NCI-H345 (cell line): ENCODE data around the gene CA5A.
A peak's percentile ranks its signal among the peaks of the same experiment; 100 is the strongest.
"Not testable (repeated sequence)": the region's sequence is repeated elsewhere in the genome, so short reads cannot be mapped to it uniquely, and the experiment has no call there.

Source experiments
- DNase-seq: peaks from one replicate; lab custom pipeline; 2025; lab: John Stamatoyannopoulos, UW

Gene CA5A

DNA sequence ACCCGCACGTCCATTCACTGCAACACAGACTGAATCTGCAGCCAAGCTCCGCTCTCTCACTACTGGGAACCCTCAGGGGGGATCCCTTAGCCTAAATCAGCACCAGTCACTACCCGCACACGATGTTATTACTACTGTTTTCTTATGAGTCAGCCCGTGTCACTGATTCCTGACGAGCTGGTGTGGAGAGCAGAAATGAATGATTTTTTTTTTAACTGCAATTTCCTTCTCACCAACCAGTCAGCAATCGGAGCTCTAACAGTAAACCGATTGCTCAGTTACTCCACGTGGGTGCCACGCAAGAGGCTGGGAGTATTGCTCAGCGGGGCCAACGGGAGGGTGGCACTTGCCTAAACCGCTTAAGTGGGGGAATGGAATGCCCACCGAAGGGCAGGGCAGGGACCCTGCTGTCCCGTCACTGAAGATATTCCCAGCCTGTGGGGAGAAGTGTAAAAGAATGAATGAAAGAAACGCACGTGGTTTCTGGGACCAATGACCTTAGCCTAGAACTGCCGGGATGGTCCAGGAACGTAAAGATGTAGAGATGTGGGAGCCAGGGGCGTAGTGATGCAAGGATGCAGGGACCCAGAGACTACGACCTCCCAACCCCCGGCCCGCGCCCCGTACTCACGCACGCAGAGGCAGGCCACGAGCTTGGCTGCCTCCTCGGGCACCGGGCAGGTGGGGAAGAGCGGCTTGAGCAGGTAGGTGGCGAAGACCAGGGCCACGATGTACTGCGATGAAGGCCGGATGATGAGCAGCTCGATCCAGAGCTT, 67.9 kb downstream of the CA5A start:
- DNase-seq: peak; percentile 10

DNA sequence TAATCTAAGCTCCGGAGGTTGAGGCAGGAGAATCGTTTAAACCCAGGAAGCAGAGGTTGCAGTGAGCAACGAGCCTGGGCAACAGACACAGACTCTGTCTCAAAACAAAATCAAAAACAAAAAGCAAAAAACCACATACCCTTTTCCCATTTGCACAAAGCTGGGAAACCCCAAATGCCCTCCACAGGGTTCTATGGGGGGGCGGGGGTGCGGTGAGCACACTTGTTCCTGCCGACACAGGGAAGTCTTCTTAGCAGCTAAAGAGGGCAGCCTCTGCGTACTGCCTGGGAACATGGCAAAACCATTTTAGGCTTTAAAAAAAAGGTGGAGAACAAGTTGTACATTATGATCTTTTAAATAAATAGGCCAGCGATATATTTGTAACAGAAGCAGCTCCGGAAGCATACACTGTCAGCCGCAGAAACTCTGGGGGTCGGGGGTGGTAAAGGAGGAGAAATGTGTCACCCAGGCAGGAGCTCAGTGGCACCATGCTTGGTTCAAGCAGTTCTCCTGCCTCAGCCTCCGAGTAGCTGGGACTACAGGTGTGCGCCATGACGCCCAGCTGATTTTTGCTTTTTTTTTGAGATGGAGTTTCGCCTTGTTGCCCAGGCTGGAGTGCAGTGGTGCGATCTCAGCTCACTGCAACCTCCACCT, 70.3 kb downstream of the CA5A start:
- not testable (repeated sequence) for DNase-seq

DNA sequence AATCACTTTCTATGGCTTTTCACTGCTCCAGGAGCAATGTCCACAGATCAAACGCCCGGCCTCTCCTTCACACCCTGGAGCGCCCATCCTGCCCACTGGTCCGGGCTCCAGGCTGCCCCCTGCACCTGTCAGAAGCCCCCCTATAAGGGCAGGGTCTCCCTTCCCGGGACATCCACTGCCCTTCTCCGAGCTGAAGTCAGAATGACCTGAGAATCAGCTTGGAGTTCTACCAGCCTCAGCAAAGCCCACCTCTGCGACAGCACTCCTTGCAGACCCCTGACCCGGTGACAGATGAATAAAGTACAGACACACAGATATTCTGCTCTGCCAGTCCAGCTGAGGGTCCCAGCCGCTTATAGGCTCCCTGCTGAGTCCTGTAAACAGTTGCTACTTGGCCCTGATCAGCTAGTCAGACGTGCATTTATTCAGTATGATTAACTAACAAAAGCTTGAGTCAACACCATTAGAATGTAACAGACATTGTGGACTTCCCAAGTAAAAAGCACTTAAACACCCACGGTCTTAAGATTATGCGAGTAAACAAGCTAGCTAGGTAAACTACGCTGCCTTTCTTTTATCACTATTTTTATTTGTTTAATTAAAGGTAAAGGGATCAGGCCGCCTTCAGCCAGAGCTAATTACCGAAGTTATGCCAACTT, 71.9 kb downstream of the CA5A start:
- no peak for DNase-seq

DNA sequence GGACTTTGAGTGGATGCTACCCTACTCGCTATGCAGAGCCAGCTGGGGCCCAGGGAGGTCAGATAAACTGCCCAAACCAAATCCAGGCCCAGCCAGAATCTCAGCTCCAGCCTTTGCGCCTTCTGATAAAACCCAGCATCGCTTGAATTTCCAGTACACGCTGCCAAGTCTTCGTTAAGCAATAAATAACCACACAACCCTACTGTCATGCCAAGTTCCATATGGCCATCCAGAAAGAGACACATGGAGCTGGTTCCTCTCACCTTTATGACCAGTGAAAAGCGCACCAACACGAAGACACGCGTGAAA, 73.0 kb downstream of the CA5A start:
- not testable (repeated sequence) for DNase-seq

DNA sequence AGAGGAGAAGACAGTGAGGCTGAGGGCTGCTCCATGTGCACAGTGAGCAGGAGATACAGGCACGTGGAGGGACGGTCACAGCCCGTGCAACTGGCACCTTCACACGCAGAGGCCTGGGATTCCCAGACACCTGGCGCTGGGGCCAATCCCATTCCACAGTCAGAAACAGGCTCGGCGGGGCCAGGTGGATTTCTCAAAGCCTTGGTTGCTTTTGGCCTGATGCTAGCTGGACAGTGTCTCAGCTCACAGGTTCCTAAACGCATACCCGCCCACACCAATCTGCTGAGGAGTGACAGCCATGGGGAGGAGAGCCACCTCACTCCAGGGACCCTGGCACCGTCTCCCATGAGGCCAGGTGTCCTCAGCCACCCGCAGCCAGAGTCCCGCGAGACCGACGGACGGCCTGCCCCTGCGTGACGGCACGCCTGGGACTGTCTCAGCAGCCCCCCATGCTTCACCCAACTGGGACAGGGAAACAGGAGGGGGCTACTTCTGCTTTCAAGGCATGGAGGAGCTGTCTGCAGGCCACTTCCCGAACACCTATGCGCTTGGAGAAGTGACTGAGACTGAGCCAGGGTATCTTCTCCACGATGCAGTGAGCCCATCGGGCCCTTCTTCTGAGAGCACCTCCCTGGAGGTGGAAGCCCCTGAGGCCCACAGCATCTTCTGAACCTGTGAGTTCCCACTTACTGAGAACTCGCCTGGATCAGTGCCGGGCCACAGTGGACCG, 73.6 kb downstream of the CA5A start:
- DNase-seq: not testable (repeated sequence)

DNA sequence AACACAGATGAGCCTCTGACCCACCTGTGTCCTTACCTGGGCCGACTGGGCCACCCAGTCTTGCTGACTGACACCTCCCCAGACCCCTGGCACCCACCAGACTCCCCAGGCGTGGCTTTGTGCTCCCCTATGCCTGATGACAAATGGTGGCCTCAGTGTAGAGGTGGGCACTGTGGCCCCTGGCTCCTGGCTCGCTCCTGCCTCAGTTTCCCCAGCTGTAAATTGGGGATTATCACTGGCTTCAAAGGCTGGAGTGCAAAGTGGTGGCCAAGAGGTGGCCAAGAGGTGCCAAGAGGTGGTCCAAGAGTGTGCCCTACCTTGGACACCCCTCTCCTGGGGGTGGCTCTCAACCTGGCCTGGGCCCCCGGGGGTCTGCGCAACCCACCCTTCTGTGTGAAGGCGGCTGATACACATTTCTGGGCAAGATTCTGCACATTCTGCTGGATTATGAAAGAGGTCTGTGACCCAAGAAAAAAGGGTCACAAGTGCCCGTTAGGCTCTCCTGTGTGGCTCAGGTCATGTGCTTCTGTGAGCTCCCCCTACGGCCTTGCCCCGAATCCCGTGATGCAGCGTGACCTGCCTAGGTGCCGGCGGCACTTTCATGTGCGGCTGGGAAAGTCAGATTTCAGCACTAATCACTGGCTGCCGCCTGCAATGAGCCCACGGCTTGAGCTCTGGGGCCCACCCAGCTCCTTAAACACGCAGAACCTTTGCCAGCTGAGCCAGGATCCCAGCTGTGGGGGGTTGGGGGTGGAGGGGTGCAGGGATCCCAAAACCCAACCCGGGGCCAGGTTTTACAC, 74.8 kb downstream of the CA5A start:
- DNase-seq: not testable (repeated sequence)

DNA sequence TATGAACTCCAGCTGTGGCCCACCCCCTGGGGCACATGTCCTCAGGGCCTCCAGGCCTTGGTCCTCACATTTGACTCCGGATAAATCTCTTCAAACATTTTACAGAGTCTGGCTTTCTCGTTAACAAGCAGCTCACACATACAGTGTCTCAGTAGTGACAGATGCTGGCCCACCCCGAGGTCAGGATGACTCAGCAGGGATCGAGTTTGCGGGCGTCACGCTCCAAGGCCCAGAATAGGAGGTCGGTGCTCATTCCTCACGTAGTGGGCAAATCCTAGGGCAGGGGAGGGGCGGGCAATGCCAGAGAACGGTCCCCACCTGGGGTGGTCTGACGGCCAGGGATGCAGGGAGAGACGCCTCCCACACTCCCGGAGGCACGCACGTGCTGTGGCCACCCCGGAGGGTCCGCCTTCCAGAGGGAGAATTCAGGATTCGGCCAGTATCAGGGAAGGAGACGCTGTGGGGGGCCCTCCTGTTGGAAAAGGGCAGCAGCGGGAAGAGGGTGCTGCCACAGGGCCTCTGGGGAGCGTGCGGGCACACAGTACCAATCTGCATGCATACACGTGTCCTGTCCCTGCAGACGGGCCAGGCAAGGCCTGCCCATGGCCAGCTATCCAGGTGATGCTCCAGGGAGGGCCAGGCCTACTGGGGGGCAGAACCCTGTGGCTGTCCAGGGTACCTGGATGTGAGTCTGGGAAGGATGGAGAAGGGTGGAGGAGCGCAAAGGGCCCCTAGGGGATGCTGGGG, 75.6 kb downstream of the CA5A start:
- no peak for DNase-seq

DNA sequence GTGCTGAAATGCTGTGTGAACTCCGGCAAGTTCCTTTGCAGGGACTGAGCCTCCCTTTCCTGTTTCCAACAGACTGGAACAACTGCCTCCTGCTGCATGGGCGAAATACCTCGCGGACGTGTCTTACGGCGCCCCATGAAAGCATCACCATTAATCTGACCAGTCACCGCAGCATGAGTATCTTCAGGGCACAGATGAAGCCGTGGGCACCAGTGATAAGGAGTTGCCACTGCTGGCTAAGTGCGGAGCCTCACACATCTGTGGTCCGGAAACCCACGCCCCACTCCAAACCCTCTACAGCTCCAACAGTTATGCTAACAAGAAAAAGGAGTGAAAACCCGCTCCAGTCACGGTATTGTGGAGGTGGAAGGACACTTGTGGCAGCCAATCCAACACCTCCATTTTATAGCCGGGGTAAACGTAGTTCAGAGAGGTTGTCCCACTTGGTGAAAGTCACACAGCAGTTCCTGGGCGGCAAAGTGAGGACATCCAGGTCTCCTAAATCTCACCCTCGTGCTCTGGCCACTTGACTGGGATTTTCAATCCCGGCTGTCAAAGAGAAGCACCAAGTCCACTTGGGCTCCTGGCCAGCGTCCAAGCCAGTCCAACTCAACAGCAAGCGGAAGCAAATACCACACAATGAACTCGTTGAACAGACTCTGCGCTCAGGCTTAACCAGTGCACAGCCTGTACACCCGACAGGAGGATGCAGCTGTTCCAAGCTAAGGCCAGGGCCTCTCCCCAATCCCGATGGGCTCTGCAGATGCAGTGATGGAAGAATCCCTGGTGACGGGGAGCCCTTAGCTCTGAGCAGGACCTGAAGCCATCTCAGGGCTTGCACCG, 78.0 kb downstream of the CA5A start:
- not testable (repeated sequence) for DNase-seq

DNA sequence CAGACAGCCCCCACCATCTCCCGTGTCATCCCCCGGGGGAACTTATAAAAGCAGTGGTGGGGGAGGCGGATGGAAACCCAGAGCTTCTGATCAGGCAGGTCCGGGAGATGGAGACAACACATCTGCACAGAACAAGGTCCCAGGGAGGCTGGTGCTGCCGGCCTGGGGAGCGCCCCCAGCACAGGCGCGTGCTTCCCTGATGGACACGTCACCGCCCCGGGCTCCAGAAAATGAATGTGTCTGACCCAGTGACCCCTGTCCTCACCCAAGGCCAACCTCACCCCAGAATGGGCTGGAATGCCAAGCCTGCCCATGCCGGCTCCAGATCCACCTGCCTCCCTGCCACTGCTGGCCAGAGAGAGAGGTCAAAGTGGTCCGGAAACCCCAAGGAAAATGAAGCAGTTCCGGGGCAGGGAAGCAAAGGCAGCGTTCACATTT, 79.5 kb downstream of the CA5A start:
- no peak for DNase-seq

DNA sequence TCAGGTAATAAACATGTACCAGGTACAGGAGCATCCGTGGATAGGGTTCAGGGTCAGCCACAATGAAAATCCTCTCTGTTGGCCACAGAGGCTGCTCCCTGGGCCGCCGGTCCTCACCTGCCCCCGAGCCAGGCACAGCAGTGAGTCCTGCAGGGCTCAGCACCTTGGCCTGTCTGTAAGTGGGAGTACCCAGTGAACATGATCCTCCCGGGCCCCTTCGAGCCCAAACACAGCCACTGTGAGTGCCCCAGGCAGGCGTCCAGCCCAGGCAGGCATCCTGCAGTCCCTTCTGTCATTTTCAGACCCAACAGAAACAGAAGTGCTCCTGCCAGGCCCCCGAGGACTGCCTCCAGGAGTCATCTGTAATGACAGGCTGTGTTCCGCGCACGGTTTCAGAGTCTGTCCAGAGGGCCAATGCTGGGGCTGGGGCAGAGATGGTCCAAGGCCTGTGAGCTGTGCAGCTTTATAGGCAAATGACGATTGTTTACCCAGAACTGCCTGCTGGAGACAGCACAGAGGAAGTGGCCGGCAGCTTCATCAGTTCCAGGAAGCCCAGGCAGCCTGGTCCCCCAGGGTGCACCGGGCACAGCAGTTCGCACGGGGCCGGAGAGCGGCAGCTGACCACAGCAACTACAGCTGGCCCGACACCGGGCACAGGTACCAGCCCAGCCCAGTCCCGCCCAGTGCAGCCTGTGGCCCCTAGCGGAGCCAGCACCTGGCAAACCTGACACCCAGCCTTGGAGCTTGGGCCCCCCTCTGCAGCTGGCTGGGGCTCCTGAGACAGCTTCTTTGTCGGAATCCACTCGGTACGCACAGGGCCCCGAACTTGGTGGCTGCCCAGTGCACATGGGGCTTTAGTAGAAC, 80.2 kb downstream of the CA5A start:
- no peak for DNase-seq

DNA sequence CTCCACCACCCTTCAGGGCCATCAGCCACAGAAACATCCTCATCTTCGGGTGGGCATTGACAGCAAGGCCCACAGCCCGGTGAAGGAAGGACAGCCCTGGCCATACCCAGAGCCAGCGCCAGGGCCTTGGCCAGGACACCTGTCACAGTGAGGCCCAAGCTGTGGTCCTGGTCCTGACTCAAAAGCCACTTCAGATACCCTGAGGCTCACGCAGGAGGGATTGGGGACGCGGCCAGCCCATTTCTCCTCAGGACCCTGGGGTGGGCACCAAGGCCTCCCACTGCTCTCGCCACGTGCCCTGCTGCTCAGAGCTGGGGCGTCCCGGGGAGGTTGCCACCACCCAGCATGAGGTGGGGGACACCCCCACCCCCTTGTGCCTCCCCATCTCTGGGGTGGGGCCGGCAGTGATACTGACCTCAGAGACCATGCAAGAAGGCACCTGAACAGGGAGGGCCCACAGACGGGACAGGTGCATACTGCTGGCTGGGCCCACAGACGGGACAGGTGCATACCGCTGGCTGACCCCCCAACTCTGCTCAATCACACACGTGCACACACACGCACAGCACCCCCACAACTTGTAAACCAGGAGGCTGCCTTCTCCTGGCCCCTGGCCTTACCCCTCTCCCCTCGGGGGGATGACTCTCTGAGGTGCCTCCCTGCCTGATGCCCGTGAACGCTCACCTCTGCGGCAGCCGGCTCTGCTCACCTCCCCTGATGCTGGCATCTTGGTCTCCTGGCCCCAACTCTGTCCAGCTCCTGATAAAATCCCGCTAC, 81.2 kb downstream of the CA5A start:
- DNase-seq: no peak

DNA sequence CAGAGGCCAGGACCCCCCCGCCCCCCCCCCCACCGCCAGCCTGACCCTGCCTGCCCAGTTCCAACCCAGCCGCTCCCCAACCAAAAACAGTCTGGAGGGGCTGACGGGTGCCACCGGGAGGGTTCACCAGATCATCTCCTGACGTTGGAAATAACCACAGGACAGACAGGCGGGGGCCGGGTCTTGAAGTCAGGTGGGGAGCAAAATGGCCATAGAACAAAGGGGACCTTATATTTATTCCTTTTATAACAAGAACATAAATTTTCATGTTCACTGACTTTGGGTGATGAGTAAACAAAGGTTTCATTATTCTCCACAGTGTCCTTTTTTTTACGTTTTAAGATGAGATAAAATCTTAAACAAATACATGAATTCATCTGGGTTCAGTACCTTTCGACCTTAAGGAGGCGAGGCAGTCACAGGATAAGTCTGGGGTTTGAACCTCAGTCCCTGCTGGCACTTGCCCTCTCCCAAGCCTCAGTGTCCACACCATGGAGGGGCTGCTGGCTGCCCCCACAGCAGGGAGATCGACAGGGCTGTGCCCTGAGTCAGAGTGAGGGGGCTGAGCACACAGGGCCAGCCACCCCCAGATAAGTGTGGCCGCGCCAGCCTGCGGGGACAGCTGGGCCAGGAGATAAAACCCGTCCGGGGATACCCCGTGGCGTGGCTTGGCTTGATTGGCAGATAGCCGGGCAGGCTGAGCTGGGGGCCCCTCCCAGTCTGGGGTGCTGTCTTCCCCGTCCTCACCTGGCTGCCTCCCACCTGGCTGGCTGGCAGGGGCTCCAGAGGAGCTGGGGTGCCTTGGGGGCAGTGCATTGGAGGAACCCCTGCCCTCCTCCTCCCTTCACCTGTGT, 82.0 kb downstream of the CA5A start:
- DNase-seq: no peak

DNA sequence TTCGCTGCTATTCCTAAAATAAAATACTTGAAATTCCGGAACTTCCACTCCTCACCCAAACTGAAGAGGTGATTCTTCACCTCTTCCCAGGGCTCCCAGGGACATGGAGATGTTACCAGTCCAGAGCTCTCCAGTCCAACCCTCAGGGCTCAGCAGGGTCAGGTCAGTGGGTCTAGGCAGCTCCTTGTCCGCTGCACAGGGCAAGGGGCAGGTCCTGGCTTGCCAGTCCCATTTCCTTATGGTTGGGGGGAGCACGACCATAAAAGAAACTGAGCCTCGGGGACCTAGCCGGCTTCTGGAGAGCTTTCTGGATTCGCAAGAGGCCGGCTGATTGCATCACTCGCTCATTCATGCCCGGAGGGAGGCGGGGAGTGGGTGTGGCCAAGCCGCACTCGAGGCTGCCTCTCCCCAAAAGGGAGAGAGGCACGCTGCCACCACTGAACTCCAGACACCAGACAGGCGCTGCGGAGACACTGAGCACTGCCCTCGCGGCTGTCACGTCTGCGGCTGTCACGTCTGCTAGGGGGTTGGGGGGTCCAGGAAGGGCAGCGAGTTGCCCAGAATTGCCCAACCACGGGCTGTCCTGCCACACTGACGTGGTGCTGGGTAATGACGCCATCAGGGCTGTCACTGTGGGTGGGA, 82.8 kb downstream of the CA5A start:
- peak; percentile 77 for DNase-seq

DNA sequence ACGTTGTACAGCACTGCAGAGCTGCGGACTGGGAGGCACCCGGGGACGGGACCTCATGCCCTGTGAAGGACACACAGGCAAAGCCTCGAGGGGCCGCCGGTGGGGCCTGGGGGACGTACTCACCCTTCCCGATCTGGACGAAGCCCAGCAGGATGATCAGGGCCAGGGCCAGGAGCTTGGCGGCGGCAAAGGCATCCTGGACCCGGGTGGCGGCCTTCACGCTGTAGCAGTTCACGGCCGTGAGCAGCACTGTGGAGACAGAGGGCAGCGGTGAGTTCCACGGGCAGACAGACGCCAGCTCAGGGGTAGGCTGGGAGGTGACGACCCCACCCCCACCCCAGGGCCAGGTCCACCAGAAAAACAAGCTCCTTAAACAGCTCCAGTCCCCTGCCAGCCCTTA, 84.7 kb downstream of the CA5A start:
- DNase-seq: no peak

DNA sequence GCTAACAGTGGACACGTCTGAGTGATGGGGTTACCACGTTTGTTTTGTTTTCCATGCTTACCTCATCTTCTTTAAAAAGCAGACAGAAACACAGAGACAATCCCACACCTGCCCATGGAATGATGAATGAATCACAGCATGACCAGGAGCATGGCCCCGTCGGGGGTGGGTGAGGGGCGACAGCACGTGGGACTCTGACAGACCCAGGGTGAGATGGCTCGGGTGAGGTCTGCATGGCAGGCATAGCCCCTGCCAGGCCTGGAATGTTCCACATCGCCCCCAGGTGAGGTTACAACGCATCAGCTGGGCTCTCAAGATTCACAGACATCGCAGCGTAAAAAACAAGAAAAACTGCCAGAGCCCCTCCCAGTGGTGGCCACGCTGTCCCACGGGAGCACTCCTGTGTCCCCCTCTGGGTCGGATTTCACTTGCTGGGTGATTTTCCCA, 85.2 kb downstream of the CA5A start:
- peak; percentile 29 for DNase-seq
